Measurements from ENCODE around the gene KCNMA1. TPM values are rescaled to one million over a fixed set of nuclear protein-coding genes. Genes with fewer than 3 reads are reported as not detected.

Gene KCNMA1
- total and polyA plus RNA-seq, 3 donors from 2014 or later, result 13.6 to 36.1 (median 24.7) TPM

GRCh38 chr10:77678146-77678545 lies 40.5 kb upstream of the KCNMA1 start:
- Histone ChIP-seq H3K9me3 (no peaks in the 10 kb centered on the region), H3K4me1 (no peaks in the 10 kb centered on the region), H3K27ac (no peak overlapping the region), H3K4me3 (no peak overlapping the region), H3K27me3 (no peaks in the 10 kb centered on the region), H3K36me3 (ENCODE audit: low read depth, missing control alignments) (no peaks in the 10 kb centered on the region)
- no peak for DNase-seq
- intact Hi-C loops (cut with DNase I; ENCODE audit: low total_unique reads), result no loop called here
- WGBS, 2 donors, result 87 to 97% methylated on average over 3 of the region's 3 CpGs
- no peak for TF ChIP-seq CTCF (IDR thresholded peaks at IDR 0.05)
- no peak for TF ChIP-seq POLR2A (IDR thresholded peaks at IDR 0.05)

GRCh38 chr10:77675347-77675746 lies 37.7 kb upstream of the KCNMA1 start:
- no peaks in the 10 kb centered on the region for H3K4me1 ChIP-seq
- intact Hi-C loops (cut with DNase I; ENCODE audit: low total_unique reads), result no loop called here
- H3K27me3 ChIP-seq, result no peaks in the 10 kb centered on the region
- 74 to 82% methylated on average over 4 of the region's 4 CpGs for WGBS, 2 donors
- no peak for TF ChIP-seq POLR2A (IDR thresholded peaks at IDR 0.05)
- TF ChIP-seq CTCF (IDR thresholded peaks at IDR 0.05), result no peak
- no peak overlapping the region for H3K4me3 ChIP-seq
- no peak for DNase-seq
- no peak overlapping the region for H3K27ac ChIP-seq
- H3K36me3 ChIP-seq (ENCODE audit: low read depth, missing control alignments), result no peaks in the 10 kb centered on the region
- no peaks in the 10 kb centered on the region for H3K9me3 ChIP-seq

GRCh38 chr10:77673515-77674140 lies 36.0 kb upstream of the KCNMA1 start:
- no peaks in the 10 kb centered on the region for H3K4me1 ChIP-seq
- TF ChIP-seq POLR2A (IDR thresholded peaks at IDR 0.05) (no peak), CTCF (IDR thresholded peaks at IDR 0.05) (no peak)
- H3K36me3 ChIP-seq (ENCODE audit: low read depth, missing control alignments), result no peaks in the 10 kb centered on the region
- no peak for DNase-seq
- WGBS, 2 donors, result 83 to 86% methylated on average over 6 of the region's 6 CpGs
- intact Hi-C loops (cut with DNase I; ENCODE audit: low total_unique reads), result no loop called here
- no peak overlapping the region for H3K4me3 ChIP-seq
- H3K9me3 ChIP-seq, result no peaks in the 10 kb centered on the region
- H3K27ac ChIP-seq, result no peak overlapping the region
- no peaks in the 10 kb centered on the region for H3K27me3 ChIP-seq

- Histone ChIP-seq H3K27me3 (no peaks in the 10 kb centered on the region), H3K9me3 (no peaks in the 10 kb centered on the region), H3K27ac (no peak overlapping the region), H3K4me1 (no peaks in the 10 kb centered on the region), H3K4me3 (no peak overlapping the region), H3K36me3 (ENCODE audit: low read depth, missing control alignments) (no peaks in the 10 kb centered on the region)
- TF ChIP-seq CTCF (IDR thresholded peaks at IDR 0.05) (no peak), POLR2A (IDR thresholded peaks at IDR 0.05) (no peak)
- 90 to 100% methylated on average over 2 of the region's 2 CpGs for WGBS, 2 donors
- no peak for DNase-seq
- intact Hi-C loops (cut with DNase I; ENCODE audit: low total_unique reads), result no loop called here
Observed at GRCh38 chr10:77673101-77673500, 35.5 kb upstream of the KCNMA1 start.

- no peak for DNase-seq
- Histone ChIP-seq H3K27me3 (no peaks in the 10 kb centered on the region), H3K27ac (no peak overlapping the region), H3K4me1 (no peaks in the 10 kb centered on the region), H3K36me3 (ENCODE audit: low read depth, missing control alignments) (no peaks in the 10 kb centered on the region), H3K9me3 (no peaks in the 10 kb centered on the region), H3K4me3 (no peak overlapping the region)
- no peak for TF ChIP-seq CTCF (IDR thresholded peaks at IDR 0.05)
- no peak for TF ChIP-seq POLR2A (IDR thresholded peaks at IDR 0.05)
- intact Hi-C loops (cut with DNase I; ENCODE audit: low total_unique reads), result no loop called here
- WGBS, 2 donors, result 74 to 83% methylated on average over 10 of the region's 10 CpGs
Observed at GRCh38 chr10:77671594-77672252, 34.1 kb upstream of the KCNMA1 start.
